ENCODE data around the gene TEF. TPM values are rescaled to one million over a fixed set of nuclear protein-coding genes. Genes with fewer than 3 reads are reported as not detected.
A peak's percentile ranks its signal among the peaks of the same experiment; 100 is the strongest.

The TEF gene
- total RNA-seq, 1 experiment from 2014 or later, result 12.0 TPM

DNA sequence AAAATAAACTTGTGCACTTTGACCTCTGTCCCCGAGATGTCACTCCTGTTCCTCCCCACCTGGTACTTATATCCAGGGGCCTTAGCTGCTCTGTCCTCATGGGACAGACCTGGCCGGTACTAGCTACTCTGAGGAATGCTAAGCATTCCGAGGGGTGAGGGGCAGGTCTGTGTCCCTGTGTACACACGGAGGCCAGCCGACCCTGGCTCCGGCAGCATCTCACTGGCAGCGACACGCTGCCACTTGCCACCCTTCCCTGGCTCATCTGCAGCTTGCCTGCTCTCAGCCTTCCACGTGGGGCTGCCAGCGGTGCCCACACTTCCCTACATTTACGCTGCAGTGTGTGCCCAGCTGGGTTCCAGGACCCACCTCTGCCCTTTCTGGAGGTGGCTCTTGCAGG is 21.6 kb upstream of the TEF start (continued):
- TF ChIP-seq, protein P1, sequence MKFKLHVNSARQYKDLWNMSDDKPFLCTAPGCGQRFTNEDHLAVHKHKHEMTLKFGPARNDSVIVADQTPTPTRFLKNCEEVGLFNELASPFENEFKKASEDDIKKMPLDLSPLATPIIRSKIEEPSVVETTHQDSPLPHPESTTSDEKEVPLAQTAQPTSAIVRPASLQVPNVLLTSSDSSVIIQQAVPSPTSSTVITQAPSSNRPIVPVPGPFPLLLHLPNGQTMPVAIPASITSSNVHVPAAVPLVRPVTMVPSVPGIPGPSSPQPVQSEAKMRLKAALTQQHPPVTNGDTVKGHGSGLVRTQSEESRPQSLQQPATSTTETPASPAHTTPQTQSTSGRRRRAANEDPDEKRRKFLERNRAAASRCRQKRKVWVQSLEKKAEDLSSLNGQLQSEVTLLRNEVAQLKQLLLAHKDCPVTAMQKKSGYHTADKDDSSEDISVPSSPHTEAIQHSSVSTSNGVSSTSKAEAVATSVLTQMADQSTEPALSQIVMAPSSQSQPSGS (CRISPR knock-in tag; IDR thresholded peaks at IDR 0.05; ENCODE audit: borderline replicate concordance, low read depth), result no peak
- no peak for TF ChIP-seq ZNF671 (CRISPR knock-in tag; IDR thresholded peaks at IDR 0.05)
- TF ChIP-seq, protein P2, sequence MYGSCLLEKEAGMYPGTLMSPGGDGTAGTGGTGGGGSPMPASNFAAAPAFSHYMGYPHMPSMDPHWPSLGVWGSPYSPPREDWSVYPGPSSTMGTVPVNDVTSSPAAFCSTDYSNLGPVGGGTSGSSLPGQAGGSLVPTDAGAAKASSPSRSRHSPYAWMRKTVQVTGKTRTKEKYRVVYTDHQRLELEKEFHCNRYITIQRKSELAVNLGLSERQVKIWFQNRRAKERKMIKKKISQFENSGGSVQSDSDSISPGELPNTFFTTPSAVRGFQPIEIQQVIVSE (CRISPR knock-in tag; IDR thresholded peaks at IDR 0.05; ENCODE audit: borderline replicate concordance), result no peak
- TF ChIP-seq, protein P3, sequence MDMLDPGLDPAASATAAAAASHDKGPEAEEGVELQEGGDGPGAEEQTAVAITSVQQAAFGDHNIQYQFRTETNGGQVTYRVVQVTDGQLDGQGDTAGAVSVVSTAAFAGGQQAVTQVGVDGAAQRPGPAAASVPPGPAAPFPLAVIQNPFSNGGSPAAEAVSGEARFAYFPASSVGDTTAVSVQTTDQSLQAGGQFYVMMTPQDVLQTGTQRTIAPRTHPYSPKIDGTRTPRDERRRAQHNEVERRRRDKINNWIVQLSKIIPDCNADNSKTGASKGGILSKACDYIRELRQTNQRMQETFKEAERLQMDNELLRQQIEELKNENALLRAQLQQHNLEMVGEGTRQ (CRISPR knock-in tag; IDR thresholded peaks at IDR 0.05), result no peak
- TF ChIP-seq SOX15 (CRISPR knock-in tag; IDR thresholded peaks at IDR 0.05), result no peak
- TF ChIP-seq, protein P4, sequence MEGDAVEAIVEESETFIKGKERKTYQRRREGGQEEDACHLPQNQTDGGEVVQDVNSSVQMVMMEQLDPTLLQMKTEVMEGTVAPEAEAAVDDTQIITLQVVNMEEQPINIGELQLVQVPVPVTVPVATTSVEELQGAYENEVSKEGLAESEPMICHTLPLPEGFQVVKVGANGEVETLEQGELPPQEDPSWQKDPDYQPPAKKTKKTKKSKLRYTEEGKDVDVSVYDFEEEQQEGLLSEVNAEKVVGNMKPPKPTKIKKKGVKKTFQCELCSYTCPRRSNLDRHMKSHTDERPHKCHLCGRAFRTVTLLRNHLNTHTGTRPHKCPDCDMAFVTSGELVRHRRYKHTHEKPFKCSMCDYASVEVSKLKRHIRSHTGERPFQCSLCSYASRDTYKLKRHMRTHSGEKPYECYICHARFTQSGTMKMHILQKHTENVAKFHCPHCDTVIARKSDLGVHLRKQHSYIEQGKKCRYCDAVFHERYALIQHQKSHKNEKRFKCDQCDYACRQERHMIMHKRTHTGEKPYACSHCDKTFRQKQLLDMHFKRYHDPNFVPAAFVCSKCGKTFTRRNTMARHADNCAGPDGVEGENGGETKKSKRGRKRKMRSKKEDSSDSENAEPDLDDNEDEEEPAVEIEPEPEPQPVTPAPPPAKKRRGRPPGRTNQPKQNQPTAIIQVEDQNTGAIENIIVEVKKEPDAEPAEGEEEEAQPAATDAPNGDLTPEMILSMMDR (IDR thresholded peaks at IDR 0.05), result no peak
- TF ChIP-seq, protein P5, sequence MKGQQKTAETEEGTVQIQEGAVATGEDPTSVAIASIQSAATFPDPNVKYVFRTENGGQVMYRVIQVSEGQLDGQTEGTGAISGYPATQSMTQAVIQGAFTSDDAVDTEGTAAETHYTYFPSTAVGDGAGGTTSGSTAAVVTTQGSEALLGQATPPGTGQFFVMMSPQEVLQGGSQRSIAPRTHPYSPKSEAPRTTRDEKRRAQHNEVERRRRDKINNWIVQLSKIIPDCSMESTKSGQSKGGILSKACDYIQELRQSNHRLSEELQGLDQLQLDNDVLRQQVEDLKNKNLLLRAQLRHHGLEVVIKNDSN (CRISPR knock-in tag; IDR thresholded peaks at IDR 0.05), result no peak
- no peak; the same call in 1 of the 2 replicates for TF ChIP-seq TEAD1 (CRISPR knock-in tag; IDR thresholded peaks at IDR 0.05)
- TF ChIP-seq, protein P6, sequence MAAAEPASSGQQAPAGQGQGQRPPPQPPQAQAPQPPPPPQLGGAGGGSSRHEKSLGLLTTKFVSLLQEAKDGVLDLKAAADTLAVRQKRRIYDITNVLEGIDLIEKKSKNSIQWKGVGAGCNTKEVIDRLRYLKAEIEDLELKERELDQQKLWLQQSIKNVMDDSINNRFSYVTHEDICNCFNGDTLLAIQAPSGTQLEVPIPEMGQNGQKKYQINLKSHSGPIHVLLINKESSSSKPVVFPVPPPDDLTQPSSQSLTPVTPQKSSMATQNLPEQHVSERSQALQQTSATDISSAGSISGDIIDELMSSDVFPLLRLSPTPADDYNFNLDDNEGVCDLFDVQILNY (CRISPR knock-in tag; IDR thresholded peaks at IDR 0.05), result no peak
- no peak for TF ChIP-seq SMAD4 (CRISPR knock-in tag; IDR thresholded peaks at IDR 0.05)
- TF ChIP-seq, protein P7, sequence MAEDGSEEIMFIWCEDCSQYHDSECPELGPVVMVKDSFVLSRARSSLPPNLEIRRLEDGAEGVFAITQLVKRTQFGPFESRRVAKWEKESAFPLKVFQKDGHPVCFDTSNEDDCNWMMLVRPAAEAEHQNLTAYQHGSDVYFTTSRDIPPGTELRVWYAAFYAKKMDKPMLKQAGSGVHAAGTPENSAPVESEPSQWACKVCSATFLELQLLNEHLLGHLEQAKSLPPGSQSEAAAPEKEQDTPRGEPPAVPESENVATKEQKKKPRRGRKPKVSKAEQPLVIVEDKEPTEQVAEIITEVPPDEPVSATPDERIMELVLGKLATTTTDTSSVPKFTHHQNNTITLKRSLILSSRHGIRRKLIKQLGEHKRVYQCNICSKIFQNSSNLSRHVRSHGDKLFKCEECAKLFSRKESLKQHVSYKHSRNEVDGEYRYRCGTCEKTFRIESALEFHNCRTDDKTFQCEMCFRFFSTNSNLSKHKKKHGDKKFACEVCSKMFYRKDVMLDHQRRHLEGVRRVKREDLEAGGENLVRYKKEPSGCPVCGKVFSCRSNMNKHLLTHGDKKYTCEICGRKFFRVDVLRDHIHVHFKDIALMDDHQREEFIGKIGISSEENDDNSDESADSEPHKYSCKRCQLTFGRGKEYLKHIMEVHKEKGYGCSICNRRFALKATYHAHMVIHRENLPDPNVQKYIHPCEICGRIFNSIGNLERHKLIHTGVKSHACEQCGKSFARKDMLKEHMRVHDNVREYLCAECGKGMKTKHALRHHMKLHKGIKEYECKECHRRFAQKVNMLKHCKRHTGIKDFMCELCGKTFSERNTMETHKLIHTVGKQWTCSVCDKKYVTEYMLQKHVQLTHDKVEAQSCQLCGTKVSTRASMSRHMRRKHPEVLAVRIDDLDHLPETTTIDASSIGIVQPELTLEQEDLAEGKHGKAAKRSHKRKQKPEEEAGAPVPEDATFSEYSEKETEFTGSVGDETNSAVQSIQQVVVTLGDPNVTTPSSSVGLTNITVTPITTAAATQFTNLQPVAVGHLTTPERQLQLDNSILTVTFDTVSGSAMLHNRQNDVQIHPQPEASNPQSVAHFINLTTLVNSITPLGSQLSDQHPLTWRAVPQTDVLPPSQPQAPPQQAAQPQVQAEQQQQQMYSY (CRISPR knock-in tag; IDR thresholded peaks at IDR 0.05), result no peak
- no peak for TF ChIP-seq CREM (CRISPR knock-in tag; IDR thresholded peaks at IDR 0.05)
- TF ChIP-seq ETV6 (CRISPR knock-in tag; IDR thresholded peaks at IDR 0.05), result no peak
- TF ChIP-seq ZNF317 (CRISPR knock-in tag; IDR thresholded peaks at IDR 0.05; ENCODE audit: borderline replicate concordance, low read depth), result peak; percentile 60; the same call in 1 of the 2 replicates
- TF ChIP-seq, protein P8, sequence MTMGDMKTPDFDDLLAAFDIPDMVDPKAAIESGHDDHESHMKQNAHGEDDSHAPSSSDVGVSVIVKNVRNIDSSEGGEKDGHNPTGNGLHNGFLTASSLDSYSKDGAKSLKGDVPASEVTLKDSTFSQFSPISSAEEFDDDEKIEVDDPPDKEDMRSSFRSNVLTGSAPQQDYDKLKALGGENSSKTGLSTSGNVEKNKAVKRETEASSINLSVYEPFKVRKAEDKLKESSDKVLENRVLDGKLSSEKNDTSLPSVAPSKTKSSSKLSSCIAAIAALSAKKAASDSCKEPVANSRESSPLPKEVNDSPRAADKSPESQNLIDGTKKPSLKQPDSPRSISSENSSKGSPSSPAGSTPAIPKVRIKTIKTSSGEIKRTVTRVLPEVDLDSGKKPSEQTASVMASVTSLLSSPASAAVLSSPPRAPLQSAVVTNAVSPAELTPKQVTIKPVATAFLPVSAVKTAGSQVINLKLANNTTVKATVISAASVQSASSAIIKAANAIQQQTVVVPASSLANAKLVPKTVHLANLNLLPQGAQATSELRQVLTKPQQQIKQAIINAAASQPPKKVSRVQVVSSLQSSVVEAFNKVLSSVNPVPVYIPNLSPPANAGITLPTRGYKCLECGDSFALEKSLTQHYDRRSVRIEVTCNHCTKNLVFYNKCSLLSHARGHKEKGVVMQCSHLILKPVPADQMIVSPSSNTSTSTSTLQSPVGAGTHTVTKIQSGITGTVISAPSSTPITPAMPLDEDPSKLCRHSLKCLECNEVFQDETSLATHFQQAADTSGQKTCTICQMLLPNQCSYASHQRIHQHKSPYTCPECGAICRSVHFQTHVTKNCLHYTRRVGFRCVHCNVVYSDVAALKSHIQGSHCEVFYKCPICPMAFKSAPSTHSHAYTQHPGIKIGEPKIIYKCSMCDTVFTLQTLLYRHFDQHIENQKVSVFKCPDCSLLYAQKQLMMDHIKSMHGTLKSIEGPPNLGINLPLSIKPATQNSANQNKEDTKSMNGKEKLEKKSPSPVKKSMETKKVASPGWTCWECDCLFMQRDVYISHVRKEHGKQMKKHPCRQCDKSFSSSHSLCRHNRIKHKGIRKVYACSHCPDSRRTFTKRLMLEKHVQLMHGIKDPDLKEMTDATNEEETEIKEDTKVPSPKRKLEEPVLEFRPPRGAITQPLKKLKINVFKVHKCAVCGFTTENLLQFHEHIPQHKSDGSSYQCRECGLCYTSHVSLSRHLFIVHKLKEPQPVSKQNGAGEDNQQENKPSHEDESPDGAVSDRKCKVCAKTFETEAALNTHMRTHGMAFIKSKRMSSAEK (CRISPR knock-in tag; IDR thresholded peaks at IDR 0.05; ENCODE audit: borderline replicate concordance), result 0 out of 2 replicates have a peak, but pooled peaks have one; percentile 18
- TF ChIP-seq, protein P9, sequence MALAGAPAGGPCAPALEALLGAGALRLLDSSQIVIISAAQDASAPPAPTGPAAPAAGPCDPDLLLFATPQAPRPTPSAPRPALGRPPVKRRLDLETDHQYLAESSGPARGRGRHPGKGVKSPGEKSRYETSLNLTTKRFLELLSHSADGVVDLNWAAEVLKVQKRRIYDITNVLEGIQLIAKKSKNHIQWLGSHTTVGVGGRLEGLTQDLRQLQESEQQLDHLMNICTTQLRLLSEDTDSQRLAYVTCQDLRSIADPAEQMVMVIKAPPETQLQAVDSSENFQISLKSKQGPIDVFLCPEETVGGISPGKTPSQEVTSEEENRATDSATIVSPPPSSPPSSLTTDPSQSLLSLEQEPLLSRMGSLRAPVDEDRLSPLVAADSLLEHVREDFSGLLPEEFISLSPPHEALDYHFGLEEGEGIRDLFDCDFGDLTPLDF (CRISPR knock-in tag; IDR thresholded peaks at IDR 0.05), result no peak

Measured in WTC11 (cell line).